ENCODE results near the gene UBFD1.
"Not testable (repeated sequence)": the region's sequence is repeated elsewhere in the genome, so short reads cannot be mapped to it uniquely, and the experiment has no call there.

DNA sequence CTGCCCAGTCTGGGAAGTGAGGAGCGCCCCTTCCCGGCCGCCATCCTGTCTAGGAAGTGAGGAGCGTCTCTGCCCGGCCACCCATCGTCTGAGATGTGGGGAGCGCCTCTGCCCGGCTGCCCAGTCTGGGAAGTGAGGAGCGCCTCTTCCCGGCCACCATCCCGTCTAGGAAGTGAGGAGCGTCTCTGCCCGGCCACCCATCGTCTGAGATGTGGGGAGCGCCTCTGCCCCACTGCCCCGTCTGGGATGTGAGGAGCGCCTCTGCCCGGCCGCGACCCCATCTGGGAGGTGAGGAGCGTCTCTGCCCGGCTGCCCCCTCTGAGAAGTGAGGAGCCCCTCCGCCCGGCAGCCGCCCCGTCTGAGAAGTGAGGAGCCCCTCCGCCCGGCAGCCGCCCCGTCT is 25.7 kb downstream of the UBFD1 start:
- not testable (repeated sequence) for TF ChIP-seq POLR2A (IDR thresholded peaks at IDR 0.05; ENCODE audit: low read length); GATA1 (IDR thresholded peaks at IDR 0.05; ENCODE audit: low read depth, low read length)
